ENCODE measurements around the gene TIMP2. TPM values are rescaled to one million over a fixed set of nuclear protein-coding genes. Genes with fewer than 3 reads are reported as not detected.

Gene TIMP2
- total RNA-seq, 1 experiment from 2014 or later: 24.8 TPM

DNA sequence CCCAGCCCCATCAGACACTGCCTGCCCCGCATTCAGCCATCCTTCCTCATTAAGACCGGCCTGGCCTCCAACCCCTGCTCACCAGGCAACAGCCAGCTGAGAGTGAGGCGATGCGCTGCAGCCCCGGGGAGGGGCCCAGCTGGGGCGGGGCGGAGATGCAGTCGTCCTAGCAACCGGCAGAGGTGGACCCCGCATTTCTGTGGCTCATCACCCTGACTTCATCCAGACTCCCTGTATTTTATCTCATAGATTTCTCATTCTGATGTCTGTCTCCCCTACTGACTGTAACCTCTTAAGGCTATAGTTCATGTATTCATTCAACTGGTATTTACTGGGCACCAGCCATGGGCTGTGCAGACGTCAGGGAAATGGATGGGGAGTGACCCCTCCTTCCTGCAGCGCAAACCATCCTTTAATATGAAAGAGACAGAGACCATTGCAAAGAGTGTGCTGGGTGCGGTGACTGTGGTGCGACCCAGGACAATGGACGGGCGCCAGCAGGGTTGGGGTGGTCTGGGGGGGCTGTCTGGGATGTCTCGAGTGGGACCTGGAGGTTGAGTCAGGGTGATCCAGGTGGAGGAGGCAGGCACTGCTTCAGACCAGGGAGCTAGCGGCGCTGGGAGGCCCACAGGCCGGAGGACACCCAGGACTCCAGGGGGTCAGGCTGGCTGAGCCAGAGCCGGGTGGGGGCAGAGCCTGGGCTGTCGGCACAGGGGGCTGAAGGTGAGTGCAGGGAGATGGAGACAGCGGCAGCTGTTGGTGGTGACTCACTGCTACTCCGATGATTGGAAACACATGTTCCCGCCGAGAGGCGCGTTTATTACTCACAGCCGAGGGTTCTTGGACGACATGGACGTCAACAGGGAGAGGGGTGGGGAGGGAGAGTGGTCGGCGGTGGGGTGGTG is 10.5 kb upstream of the TIMP2 start:
- no peaks in the 10 kb centered on the region for H3K9me3 Mint-ChIP-seq (ENCODE audit: unreplicated experiment)
- ChIA-PET POLR2A (interaction anchor here (0.6 kb wide), 1 partner anchor 59 kb away, joined by 5 read pairs; no protein-coding TSS in a partner anchor), CTCF (interaction anchor here (0.7 kb wide), 1 partner anchor 326 kb away, joined by 4 read pairs; no protein-coding TSS in a partner anchor)
- H3K27me3 Mint-ChIP-seq (ENCODE audit: insufficient read depth, unreplicated experiment): no peaks in the 10 kb centered on the region
- no peaks in the 10 kb centered on the region for H3K36me3 Mint-ChIP-seq (ENCODE audit: insufficient read depth, unreplicated experiment)
- intact Hi-C loops (cut with micrococcal nuclease): no loop called here
- peak; percentile 89 for DNase-seq (ENCODE audit: unreplicated experiment)
- TF ChIP-seq, protein P1, sequence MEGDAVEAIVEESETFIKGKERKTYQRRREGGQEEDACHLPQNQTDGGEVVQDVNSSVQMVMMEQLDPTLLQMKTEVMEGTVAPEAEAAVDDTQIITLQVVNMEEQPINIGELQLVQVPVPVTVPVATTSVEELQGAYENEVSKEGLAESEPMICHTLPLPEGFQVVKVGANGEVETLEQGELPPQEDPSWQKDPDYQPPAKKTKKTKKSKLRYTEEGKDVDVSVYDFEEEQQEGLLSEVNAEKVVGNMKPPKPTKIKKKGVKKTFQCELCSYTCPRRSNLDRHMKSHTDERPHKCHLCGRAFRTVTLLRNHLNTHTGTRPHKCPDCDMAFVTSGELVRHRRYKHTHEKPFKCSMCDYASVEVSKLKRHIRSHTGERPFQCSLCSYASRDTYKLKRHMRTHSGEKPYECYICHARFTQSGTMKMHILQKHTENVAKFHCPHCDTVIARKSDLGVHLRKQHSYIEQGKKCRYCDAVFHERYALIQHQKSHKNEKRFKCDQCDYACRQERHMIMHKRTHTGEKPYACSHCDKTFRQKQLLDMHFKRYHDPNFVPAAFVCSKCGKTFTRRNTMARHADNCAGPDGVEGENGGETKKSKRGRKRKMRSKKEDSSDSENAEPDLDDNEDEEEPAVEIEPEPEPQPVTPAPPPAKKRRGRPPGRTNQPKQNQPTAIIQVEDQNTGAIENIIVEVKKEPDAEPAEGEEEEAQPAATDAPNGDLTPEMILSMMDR (IDR thresholded peaks at IDR 0.05; ENCODE audit: unreplicated experiment): no peak
- H3K27ac Mint-ChIP-seq (ENCODE audit: low read depth, unreplicated experiment): peak overlapping the region; percentile 42
- BruUV-seq (replicated peaks): no TSS peak
- peaks cover 42% of the 10 kb centered on the region for H3K4me1 Mint-ChIP-seq (ENCODE audit: insufficient read depth, unreplicated experiment)
- peak overlapping the region; percentile 18 for H3K4me3 Mint-ChIP-seq (ENCODE audit: unreplicated experiment)

DNA sequence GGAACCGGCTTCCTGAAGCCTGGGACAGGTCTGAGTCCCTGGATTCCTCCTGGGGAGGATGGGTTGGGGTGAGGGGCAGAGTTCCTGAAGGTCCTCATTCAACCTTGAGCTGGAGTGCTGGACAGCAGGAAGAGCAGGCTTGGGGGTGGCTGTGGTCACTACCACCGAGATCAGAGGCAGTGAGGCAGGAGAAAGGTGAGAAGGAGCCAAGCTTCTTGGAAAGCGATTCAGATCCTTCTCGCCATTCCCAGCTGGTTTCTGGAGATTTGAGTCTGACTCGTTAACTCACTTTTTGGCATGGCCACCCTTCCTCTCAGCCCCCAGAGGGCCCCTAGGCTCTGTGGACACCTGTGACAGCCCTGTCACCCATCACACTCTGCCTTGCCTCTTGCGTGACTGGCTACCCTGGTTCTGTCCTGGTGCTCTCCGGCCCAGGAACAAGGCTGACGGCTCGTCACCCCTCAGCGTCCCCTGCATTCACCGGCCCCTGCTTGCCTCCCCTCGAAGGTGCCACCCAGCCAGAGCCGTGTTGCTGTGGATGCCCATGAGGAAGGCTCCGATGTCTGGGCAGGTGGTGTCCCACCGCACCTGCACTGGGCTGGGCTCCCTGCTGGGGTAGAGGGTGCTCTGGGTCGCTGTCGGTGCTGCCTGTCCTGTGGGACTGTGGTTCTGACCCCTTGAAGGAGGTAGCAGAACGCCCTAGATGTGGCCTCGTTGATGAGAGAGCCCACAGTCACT is 9.7 kb upstream of the TIMP2 start:
- BruUV-seq (replicated peaks): no TSS peak
- CTCF ChIA-PET: interaction anchor here (0.7 to 1.6 kb wide), 5 partner anchors 36 to 327 kb away, joined by 3 to 4 read pairs (median 3); no protein-coding TSS in a partner anchor
- Mint-ChIP-seq H3K9me3 (ENCODE audit: unreplicated experiment) (no peaks in the 10 kb centered on the region), H3K4me3 (ENCODE audit: unreplicated experiment) (peak overlapping the region; percentile 18), H3K4me1 (ENCODE audit: insufficient read depth, unreplicated experiment) (peaks cover 37% of the 10 kb centered on the region), H3K27me3 (ENCODE audit: insufficient read depth, unreplicated experiment) (no peaks in the 10 kb centered on the region), H3K27ac (ENCODE audit: low read depth, unreplicated experiment) (peak overlapping the region; percentile 29), H3K36me3 (ENCODE audit: insufficient read depth, unreplicated experiment) (no peaks in the 10 kb centered on the region)
- POLR2A ChIA-PET: interaction anchor here (0.5 to 2.0 kb wide), 8 partner anchors 8 to 188 kb away, joined by 3 to 14 read pairs (median 7); partner anchors contain the start of genes TIMP2 and USP36
- TF ChIP-seq, protein P1 (IDR thresholded peaks at IDR 0.05; ENCODE audit: unreplicated experiment): no peak
- intact Hi-C loops (cut with micrococcal nuclease): no loop called here
- no peak for DNase-seq (ENCODE audit: unreplicated experiment)

DNA sequence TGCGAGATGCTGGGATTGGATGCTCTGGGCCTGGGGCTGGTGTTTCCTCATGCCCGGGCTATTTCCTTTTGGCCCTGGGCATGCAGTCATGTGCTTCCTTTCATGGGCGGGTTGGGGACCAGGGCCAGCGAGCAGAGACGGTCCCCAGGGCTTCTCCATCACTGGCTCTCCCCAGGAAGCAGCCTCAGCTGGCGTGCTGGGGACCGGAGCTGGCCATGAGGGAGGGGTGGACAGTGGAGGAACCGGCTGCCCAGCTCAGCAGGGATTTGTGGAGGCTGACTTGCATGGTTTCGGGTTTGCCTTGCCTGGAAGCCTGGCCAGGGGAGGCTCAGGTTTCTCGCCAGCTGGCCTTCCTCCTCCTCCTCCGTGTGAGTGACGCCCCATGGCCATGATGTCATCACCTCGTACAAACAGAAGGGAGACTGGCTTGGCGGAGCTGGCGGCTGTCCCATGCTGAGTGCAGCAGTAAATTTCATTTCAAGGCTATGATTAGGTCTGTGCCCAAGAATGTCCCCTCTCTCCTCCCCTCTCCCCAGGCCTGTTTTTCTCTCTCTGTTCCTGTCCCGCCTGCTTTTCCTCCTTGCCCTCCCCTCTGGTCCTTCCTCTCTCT is 8.9 kb upstream of the TIMP2 start:
- DNase-seq (ENCODE audit: unreplicated experiment): peak; percentile 95
- H3K4me1 Mint-ChIP-seq (ENCODE audit: insufficient read depth, unreplicated experiment): peaks cover 30% of the 10 kb centered on the region
- intact Hi-C loops (cut with micrococcal nuclease): no loop called here
- BruUV-seq (replicated peaks): no TSS peak
- TF ChIP-seq, protein P1 (IDR thresholded peaks at IDR 0.05; ENCODE audit: unreplicated experiment): no peak
- H3K27ac Mint-ChIP-seq (ENCODE audit: low read depth, unreplicated experiment): peak overlapping the region; percentile 93
- H3K4me3 Mint-ChIP-seq (ENCODE audit: unreplicated experiment): peak overlapping the region; percentile 10
- H3K9me3 Mint-ChIP-seq (ENCODE audit: unreplicated experiment): no peaks in the 10 kb centered on the region
- ChIA-PET POLR2A (interaction anchor here (0.7 to 2.0 kb wide), 10 partner anchors 9 to 199 kb away, joined by 3 to 14 read pairs (median 5); partner anchors contain the start of genes CEP295NL, TIMP2 and USP36), CTCF (interaction anchor here (0.6 to 1.6 kb wide), 7 partner anchors 37 to 1422 kb away, joined by 3 to 4 read pairs (median 3); no protein-coding TSS in a partner anchor)
- no peaks in the 10 kb centered on the region for H3K27me3 Mint-ChIP-seq (ENCODE audit: insufficient read depth, unreplicated experiment)
- H3K36me3 Mint-ChIP-seq (ENCODE audit: insufficient read depth, unreplicated experiment): no peaks in the 10 kb centered on the region

All from MCF 10A (cell line).